Esophagus muscularis mucosa (tissue), 4 donors: ENCODE data around the gene SNAPC4.

Source experiments
- EP300 ChIP-seq: sonication (generic); formaldehyde crosslinking; IDR thresholded peaks from one replicate; pipeline ENCODE4 v1.6.1; 2017; ENCODE audit warnings: antibody characterized with exemption
- POLR2A ChIP-seq: fragments of 450-650 bp; IDR thresholded peaks from one replicate; pipeline ENCODE4 v1.6.1; 2017; ENCODE audit warnings: antibody characterized with exemption, moderate library complexity, mild to moderate bottlenecking, low read depth
- TF ChIP-seq, protein P1 (sequence below), 3 experiments: fragments of 200-600 bp in 2 of 3; fragments of 450-650 bp in 1 of 3; sonication (generic) in 2 of 3; IDR thresholded peaks; one replicate each; pipeline ENCODE4 v1.5.1; 2017 to 2019; ENCODE audit warnings: antibody characterized with exemption in 3 of 3, mild to moderate bottlenecking in 2 of 3, moderate library complexity in 1 of 3

GRCh38 chr9:136412962-136413361, 13.0 kb upstream of the SNAPC4 start:
- TF ChIP-seq, protein P1, sequence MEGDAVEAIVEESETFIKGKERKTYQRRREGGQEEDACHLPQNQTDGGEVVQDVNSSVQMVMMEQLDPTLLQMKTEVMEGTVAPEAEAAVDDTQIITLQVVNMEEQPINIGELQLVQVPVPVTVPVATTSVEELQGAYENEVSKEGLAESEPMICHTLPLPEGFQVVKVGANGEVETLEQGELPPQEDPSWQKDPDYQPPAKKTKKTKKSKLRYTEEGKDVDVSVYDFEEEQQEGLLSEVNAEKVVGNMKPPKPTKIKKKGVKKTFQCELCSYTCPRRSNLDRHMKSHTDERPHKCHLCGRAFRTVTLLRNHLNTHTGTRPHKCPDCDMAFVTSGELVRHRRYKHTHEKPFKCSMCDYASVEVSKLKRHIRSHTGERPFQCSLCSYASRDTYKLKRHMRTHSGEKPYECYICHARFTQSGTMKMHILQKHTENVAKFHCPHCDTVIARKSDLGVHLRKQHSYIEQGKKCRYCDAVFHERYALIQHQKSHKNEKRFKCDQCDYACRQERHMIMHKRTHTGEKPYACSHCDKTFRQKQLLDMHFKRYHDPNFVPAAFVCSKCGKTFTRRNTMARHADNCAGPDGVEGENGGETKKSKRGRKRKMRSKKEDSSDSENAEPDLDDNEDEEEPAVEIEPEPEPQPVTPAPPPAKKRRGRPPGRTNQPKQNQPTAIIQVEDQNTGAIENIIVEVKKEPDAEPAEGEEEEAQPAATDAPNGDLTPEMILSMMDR (IDR thresholded peaks at IDR 0.05): no peak
- TF ChIP-seq POLR2A (no peak), EP300 (no peak)
